WTC11 (cell line): ENCODE measurements around the gene COL4A6. TPM values are rescaled to one million over a fixed set of nuclear protein-coding genes. Genes with fewer than 3 reads are reported as not detected.

Experiments
- ATAC-seq: fragments of 200-7000 bp; cut with Tn5 transposase; 2 replicates; pipeline ENCODE4 v1.10.0; 2021; ENCODE audit warnings: mild to moderate bottlenecking, moderate library complexity
- CTCF ChIA-PET: fragments of 300-600 bp; sonication (Branson Sonifier 250); formaldehyde crosslinking; loops from one replicate; lab custom pipeline; 2021; ENCODE audit warnings: antibody characterized with exemption; lab: Charles Lee
- POLR2A ChIA-PET: fragments of 350-600 bp; sonication (Branson Sonifier 250); formaldehyde crosslinking; loops from one replicate; lab custom pipeline; 2021; ENCODE audit warnings: antibody characterized with exemption; lab: Charles Lee
- DNase-seq: peaks from one replicate; pipeline ENCODE4 v3.0.0; 2021; ENCODE audit warnings: low spot score
- H3K27ac Mint-ChIP-seq: 2 replicates; pipeline ENCODE4 v1.8.0; 2021; ENCODE audit warnings: mixed read lengths
- H3K27me3 Mint-ChIP-seq: 2 replicates; pipeline ENCODE4 v1.8.0; 2021; ENCODE audit warnings: low read depth, mild to moderate bottlenecking, moderate library complexity, mixed read lengths
- H3K36me3 Mint-ChIP-seq: 2 replicates; pipeline ENCODE4 v1.8.0; 2021; ENCODE audit warnings: mixed read lengths
- H3K4me1 Mint-ChIP-seq: 2 replicates; pipeline ENCODE4 v1.8.0; 2022; ENCODE audit warnings: mixed read lengths
- H3K4me3 Mint-ChIP-seq: 2 replicates; pipeline ENCODE4 v1.8.0; 2021; ENCODE audit warnings: mild to moderate bottlenecking, moderate library complexity, mixed read lengths
- H3K9me3 Mint-ChIP-seq: 2 replicates; pipeline ENCODE4 v1.8.0; 2021; ENCODE audit warnings: mixed read lengths
- ATF2 ChIP-seq: sonication (generic); formaldehyde crosslinking; IDR thresholded peaks from 2 replicates; pipeline ENCODE4 v1.8.1; 2022; ENCODE audit warnings: low read depth, missing genetic modification reagents, borderline replicate concordance
- ATF6 ChIP-seq: sonication (generic); formaldehyde crosslinking; IDR thresholded peaks from 2 replicates; pipeline ENCODE4 v1.8.1; 2023; ENCODE audit warnings: mild to moderate bottlenecking, missing genetic modification reagents
- CREM ChIP-seq: sonication (generic); formaldehyde crosslinking; IDR thresholded peaks from 2 replicates; pipeline ENCODE4 v1.8.1; 2022; ENCODE audit warnings: mild to moderate bottlenecking, missing genetic modification reagents, moderate library complexity
- FOXP4 ChIP-seq: sonication (generic); formaldehyde crosslinking; IDR thresholded peaks from 2 replicates; pipeline ENCODE4 v1.8.0; 2022; ENCODE audit warnings: mild to moderate bottlenecking, missing genetic modification reagents
- JAZF1 ChIP-seq: fragments of 250-450 bp; sonication (Bioruptor Pico); IDR thresholded peaks from 2 replicates; pipeline ENCODE4 v1.9.0; 2021; ENCODE audit warnings: moderate library complexity, mild to moderate bottlenecking, inconsistent platforms
- OVOL2 ChIP-seq: fragments of 250-450 bp; sonication (Bioruptor Pico); IDR thresholded peaks from 2 replicates; pipeline ENCODE4 v1.9.0; 2021; ENCODE audit warnings: mild to moderate bottlenecking, borderline replicate concordance
- PREB ChIP-seq: sonication (generic); formaldehyde crosslinking; IDR thresholded peaks from 2 replicates; pipeline ENCODE4 v1.8.1; 2022; ENCODE audit warnings: mild to moderate bottlenecking, missing genetic modification reagents, moderate library complexity, borderline replicate concordance
- TEAD4 ChIP-seq: sonication (generic); formaldehyde crosslinking; IDR thresholded peaks from 2 replicates; pipeline ENCODE4 v1.8.0; 2022; ENCODE audit warnings: mild to moderate bottlenecking, missing genetic modification reagents
- ZNF121 ChIP-seq: sonication (generic); formaldehyde crosslinking; IDR thresholded peaks from 2 replicates; pipeline ENCODE4 v1.8.0; 2023; ENCODE audit warnings: missing genetic modification reagents
- ZNF138 ChIP-seq: sonication (generic); formaldehyde crosslinking; conservative IDR thresholded peaks from 2 replicates; pipeline ENCODE4 v1.8.1; 2022; ENCODE audit warnings: mild to moderate bottlenecking, moderate library complexity, missing genetic modification reagents
- ZNF219 ChIP-seq: sonication (generic); formaldehyde crosslinking; IDR thresholded peaks from 2 replicates; pipeline ENCODE4 v1.8.0; 2023; ENCODE audit warnings: missing genetic modification reagents, mild to moderate bottlenecking, borderline replicate concordance
- ZNF263 ChIP-seq: sonication (generic); formaldehyde crosslinking; IDR thresholded peaks from 2 replicates; pipeline ENCODE4 v1.8.1; 2022; ENCODE audit warnings: low read depth, mild to moderate bottlenecking, moderate library complexity, missing genetic modification reagents
- ZNF416 ChIP-seq: fragments of 250-450 bp; sonication (Bioruptor Pico); IDR thresholded peaks from 2 replicates; pipeline ENCODE4 v1.9.0; 2021; ENCODE audit warnings: mild to moderate bottlenecking, inconsistent platforms
- ZNF512 ChIP-seq: sonication (generic); formaldehyde crosslinking; IDR thresholded peaks from 2 replicates; pipeline ENCODE4 v1.8.1; 2022; ENCODE audit warnings: missing genetic modification reagents, borderline replicate concordance
- ZNF671 ChIP-seq: fragments of 250-450 bp; sonication (Bioruptor Pico); IDR thresholded peaks from 2 replicates; pipeline ENCODE4 v1.8.0; 2021; ENCODE audit warnings: mild to moderate bottlenecking
- total RNA-seq: library from RNA; stranded (reverse); gene quantifications from 3 replicates; pipeline ENCODE4 v1.2.3, GENCODE V29; 2021
- TF ChIP-seq, protein P1 (sequence below): sonication (generic); formaldehyde crosslinking; IDR thresholded peaks from 2 replicates; pipeline ENCODE4 v1.8.1; 2023; ENCODE audit warnings: mild to moderate bottlenecking, missing genetic modification reagents, borderline replicate concordance
- TF ChIP-seq, protein P2 (sequence below): sonication (generic); formaldehyde crosslinking; IDR thresholded peaks from 2 replicates; pipeline ENCODE4 v1.8.1; 2023; ENCODE audit warnings: mild to moderate bottlenecking, moderate library complexity, missing genetic modification reagents
- TF ChIP-seq, protein P3 (sequence below): fragments of 250-450 bp; sonication (Bioruptor Pico); IDR thresholded peaks from 2 replicates; pipeline ENCODE4 v1.9.0; 2021; ENCODE audit warnings: moderate library complexity, mild to moderate bottlenecking, inconsistent platforms, borderline replicate concordance
- TF ChIP-seq, protein P4 (sequence below): sonication (generic); formaldehyde crosslinking; IDR thresholded peaks from 2 replicates; pipeline ENCODE4 v1.8.0; 2022; ENCODE audit warnings: mild to moderate bottlenecking, missing genetic modification reagents
- TF ChIP-seq, protein P5 (sequence below): sonication (generic); formaldehyde crosslinking; IDR thresholded peaks from 2 replicates; pipeline ENCODE4 v1.8.1; 2023; ENCODE audit warnings: mild to moderate bottlenecking, missing genetic modification reagents

COL4A6 gene
- total RNA-seq, 1 experiment from 2014 or later = 15.2 TPM

GRCh38 chrX:108216405-108216804 lies 221.8 kb downstream of the COL4A6 start:
- H3K27me3 Mint-ChIP-seq = no peaks in the 10 kb centered on the region
- H3K36me3 Mint-ChIP-seq = no peaks in the 10 kb centered on the region
- no peaks in the 10 kb centered on the region for H3K4me1 Mint-ChIP-seq
- no peak overlapping the region for H3K4me3 Mint-ChIP-seq
- POLR2A ChIA-PET = no interaction called here
- no peaks in the 10 kb centered on the region for H3K9me3 Mint-ChIP-seq
- CTCF ChIA-PET = interaction anchor here (3.3 kb wide), 1 partner anchor 8 kb away, joined by 14 read pairs; no protein-coding TSS in a partner anchor
- no peak for DNase-seq
- TF ChIP-seq JAZF1 (CRISPR knock-in tag) (no peak), FOXP4 (CRISPR knock-in tag) (no peak), ZNF512 (CRISPR knock-in tag) (no peak), OVOL2 (CRISPR knock-in tag) (no peak), ATF2 (CRISPR knock-in tag) (no peak), PREB (CRISPR knock-in tag) (no peak), ATF6 (no peak), ZNF121 (CRISPR knock-in tag) (no peak), ZNF138 (no peak), CREM (CRISPR knock-in tag) (no peak), ZNF219 (CRISPR knock-in tag) (no peak), ZNF671 (no peak), TEAD4 (CRISPR knock-in tag) (no peak), ZNF416 (no peak), ZNF263 (CRISPR knock-in tag) (no peak)
- TF ChIP-seq, protein P1, sequence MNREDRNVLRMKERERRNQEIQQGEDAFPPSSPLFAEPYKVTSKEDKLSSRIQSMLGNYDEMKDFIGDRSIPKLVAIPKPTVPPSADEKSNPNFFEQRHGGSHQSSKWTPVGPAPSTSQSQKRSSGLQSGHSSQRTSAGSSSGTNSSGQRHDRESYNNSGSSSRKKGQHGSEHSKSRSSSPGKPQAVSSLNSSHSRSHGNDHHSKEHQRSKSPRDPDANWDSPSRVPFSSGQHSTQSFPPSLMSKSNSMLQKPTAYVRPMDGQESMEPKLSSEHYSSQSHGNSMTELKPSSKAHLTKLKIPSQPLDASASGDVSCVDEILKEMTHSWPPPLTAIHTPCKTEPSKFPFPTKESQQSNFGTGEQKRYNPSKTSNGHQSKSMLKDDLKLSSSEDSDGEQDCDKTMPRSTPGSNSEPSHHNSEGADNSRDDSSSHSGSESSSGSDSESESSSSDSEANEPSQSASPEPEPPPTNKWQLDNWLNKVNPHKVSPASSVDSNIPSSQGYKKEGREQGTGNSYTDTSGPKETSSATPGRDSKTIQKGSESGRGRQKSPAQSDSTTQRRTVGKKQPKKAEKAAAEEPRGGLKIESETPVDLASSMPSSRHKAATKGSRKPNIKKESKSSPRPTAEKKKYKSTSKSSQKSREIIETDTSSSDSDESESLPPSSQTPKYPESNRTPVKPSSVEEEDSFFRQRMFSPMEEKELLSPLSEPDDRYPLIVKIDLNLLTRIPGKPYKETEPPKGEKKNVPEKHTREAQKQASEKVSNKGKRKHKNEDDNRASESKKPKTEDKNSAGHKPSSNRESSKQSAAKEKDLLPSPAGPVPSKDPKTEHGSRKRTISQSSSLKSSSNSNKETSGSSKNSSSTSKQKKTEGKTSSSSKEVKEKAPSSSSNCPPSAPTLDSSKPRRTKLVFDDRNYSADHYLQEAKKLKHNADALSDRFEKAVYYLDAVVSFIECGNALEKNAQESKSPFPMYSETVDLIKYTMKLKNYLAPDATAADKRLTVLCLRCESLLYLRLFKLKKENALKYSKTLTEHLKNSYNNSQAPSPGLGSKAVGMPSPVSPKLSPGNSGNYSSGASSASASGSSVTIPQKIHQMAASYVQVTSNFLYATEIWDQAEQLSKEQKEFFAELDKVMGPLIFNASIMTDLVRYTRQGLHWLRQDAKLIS (CRISPR knock-in tag) = no peak
- TF ChIP-seq, protein P2, sequence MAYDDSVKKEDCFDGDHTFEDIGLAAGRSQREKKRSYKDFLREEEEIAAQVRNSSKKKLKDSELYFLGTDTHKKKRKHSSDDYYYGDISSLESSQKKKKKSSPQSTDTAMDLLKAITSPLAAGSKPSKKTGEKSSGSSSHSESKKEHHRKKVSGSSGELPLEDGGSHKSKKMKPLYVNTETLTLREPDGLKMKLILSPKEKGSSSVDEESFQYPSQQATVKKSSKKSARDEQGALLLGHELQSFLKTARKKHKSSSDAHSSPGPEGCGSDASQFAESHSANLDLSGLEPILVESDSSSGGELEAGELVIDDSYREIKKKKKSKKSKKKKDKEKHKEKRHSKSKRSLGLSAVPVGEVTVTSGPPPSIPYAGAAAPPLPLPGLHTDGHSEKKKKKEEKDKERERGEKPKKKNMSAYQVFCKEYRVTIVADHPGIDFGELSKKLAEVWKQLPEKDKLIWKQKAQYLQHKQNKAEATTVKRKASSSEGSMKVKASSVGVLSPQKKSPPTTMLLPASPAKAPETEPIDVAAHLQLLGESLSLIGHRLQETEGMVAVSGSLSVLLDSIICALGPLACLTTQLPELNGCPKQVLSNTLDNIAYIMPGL (CRISPR knock-in tag) = no peak
- TF ChIP-seq, protein P3, sequence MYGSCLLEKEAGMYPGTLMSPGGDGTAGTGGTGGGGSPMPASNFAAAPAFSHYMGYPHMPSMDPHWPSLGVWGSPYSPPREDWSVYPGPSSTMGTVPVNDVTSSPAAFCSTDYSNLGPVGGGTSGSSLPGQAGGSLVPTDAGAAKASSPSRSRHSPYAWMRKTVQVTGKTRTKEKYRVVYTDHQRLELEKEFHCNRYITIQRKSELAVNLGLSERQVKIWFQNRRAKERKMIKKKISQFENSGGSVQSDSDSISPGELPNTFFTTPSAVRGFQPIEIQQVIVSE = no peak
- TF ChIP-seq, protein P4, sequence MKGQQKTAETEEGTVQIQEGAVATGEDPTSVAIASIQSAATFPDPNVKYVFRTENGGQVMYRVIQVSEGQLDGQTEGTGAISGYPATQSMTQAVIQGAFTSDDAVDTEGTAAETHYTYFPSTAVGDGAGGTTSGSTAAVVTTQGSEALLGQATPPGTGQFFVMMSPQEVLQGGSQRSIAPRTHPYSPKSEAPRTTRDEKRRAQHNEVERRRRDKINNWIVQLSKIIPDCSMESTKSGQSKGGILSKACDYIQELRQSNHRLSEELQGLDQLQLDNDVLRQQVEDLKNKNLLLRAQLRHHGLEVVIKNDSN = no peak
- TF ChIP-seq, protein P5, sequence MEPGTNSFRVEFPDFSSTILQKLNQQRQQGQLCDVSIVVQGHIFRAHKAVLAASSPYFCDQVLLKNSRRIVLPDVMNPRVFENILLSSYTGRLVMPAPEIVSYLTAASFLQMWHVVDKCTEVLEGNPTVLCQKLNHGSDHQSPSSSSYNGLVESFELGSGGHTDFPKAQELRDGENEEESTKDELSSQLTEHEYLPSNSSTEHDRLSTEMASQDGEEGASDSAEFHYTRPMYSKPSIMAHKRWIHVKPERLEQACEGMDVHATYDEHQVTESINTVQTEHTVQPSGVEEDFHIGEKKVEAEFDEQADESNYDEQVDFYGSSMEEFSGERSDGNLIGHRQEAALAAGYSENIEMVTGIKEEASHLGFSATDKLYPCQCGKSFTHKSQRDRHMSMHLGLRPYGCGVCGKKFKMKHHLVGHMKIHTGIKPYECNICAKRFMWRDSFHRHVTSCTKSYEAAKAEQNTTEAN (CRISPR knock-in tag) = no peak
- H3K27ac Mint-ChIP-seq = no peak overlapping the region
- no peak for ATAC-seq
